ENCODE data around the gene PPP2R5C.

The PPP2R5C gene

GRCh38 chr14:101815994-101816393 is 54.5 kb downstream of the PPP2R5C start:
- Mint-ChIP-seq H3K4me1 (peaks cover 48% of the 10 kb centered on the region), H3K36me3 (peaks cover 25% of the 10 kb centered on the region), H3K4me3 (no peak overlapping the region), H3K27ac (peak overlapping the region; percentile 29), H3K27me3 (no peaks in the 10 kb centered on the region), H3K9me3 (no peaks in the 10 kb centered on the region)
- ATAC-seq (ENCODE audit: low read depth) (no peak), DNase-seq (ENCODE audit: low spot score in 2 of 2) (no peak)

GRCh38 chr14:101817501-101818001 is 56.0 kb downstream of the PPP2R5C start:
- DNase-seq (ENCODE audit: low spot score in 2 of 2), result no peak
- Mint-ChIP-seq H3K27me3 (no peaks in the 10 kb centered on the region), H3K4me1 (peaks cover 45% of the 10 kb centered on the region), H3K27ac (peak overlapping the region; percentile 97), H3K9me3 (no peaks in the 10 kb centered on the region), H3K36me3 (peaks cover 20% of the 10 kb centered on the region), H3K4me3 (no peak overlapping the region)
- ATAC-seq (ENCODE audit: low read depth), result no peak

- peak in 1 of 2 donors; percentile 25 for DNase-seq (ENCODE audit: low spot score in 2 of 2)
- Mint-ChIP-seq H3K4me1 (peaks cover 48% of the 10 kb centered on the region), H3K4me3 (peak overlapping the region; percentile 72), H3K27ac (peak overlapping the region; percentile 97), H3K27me3 (no peaks in the 10 kb centered on the region), H3K36me3 (peaks cover 15% of the 10 kb centered on the region), H3K9me3 (no peaks in the 10 kb centered on the region)
- ATAC-seq (ENCODE audit: low read depth), result peak; percentile 18
Observed at GRCh38 chr14:101819251-101819990, 57.9 kb downstream of the PPP2R5C start.

GRCh38 chr14:101820283-101820798 is 58.8 kb downstream of the PPP2R5C start:
- Mint-ChIP-seq H3K4me3 (peak overlapping the region; percentile 72), H3K4me1 (peaks cover 48% of the 10 kb centered on the region), H3K27ac (peak overlapping the region; percentile 97), H3K36me3 (peaks cover 12% of the 10 kb centered on the region), H3K9me3 (no peaks in the 10 kb centered on the region), H3K27me3 (no peaks in the 10 kb centered on the region)
- DNase-seq (ENCODE audit: low spot score in 2 of 2) (peak in 1 of 2 donors; percentile 21), ATAC-seq (ENCODE audit: low read depth) (peak; percentile 2)

GRCh38 chr14:101821528-101821927 is 60.0 kb downstream of the PPP2R5C start:
- no peak for DNase-seq (ENCODE audit: low spot score in 2 of 2)
- H3K36me3 Mint-ChIP-seq, result peaks cover 14% of the 10 kb centered on the region
- no peaks in the 10 kb centered on the region for H3K9me3 Mint-ChIP-seq
- H3K27ac Mint-ChIP-seq, result peak overlapping the region; percentile 100
- H3K4me1 Mint-ChIP-seq, result peaks cover 53% of the 10 kb centered on the region
- H3K27me3 Mint-ChIP-seq, result no peaks in the 10 kb centered on the region
- no peak for ATAC-seq (ENCODE audit: low read depth)
- no peak overlapping the region for H3K4me3 Mint-ChIP-seq

GRCh38 chr14:101823066-101823465 is 61.6 kb downstream of the PPP2R5C start:
- ATAC-seq (ENCODE audit: low read depth) (peak; percentile 13), DNase-seq (ENCODE audit: low spot score in 2 of 2) (peak in 1 of 2 donors; percentile 20)
- Mint-ChIP-seq H3K9me3 (no peaks in the 10 kb centered on the region), H3K4me3 (peak overlapping the region; percentile 84), H3K36me3 (peaks cover 12% of the 10 kb centered on the region), H3K4me1 (peaks cover 54% of the 10 kb centered on the region), H3K27me3 (no peaks in the 10 kb centered on the region), H3K27ac (peak overlapping the region; percentile 100)

- H3K9me3 Mint-ChIP-seq, result no peaks in the 10 kb centered on the region
- ATAC-seq (ENCODE audit: low read depth) (peak; percentile 40), DNase-seq (ENCODE audit: low spot score in 2 of 2) (peak; percentile 45 to 49)
- peaks cover 12% of the 10 kb centered on the region for H3K36me3 Mint-ChIP-seq
- no peaks in the 10 kb centered on the region for H3K27me3 Mint-ChIP-seq
- peak overlapping the region; percentile 100 for H3K27ac Mint-ChIP-seq
- peaks cover 55% of the 10 kb centered on the region for H3K4me1 Mint-ChIP-seq
- peak overlapping the region; percentile 84 for H3K4me3 Mint-ChIP-seq
Observed at GRCh38 chr14:101823511-101824120, 62.1 kb downstream of the PPP2R5C start.

- Mint-ChIP-seq H3K4me3 (peak overlapping the region; percentile 84), H3K27me3 (no peaks in the 10 kb centered on the region), H3K27ac (peak overlapping the region; percentile 100), H3K9me3 (no peaks in the 10 kb centered on the region), H3K36me3 (peaks cover 12% of the 10 kb centered on the region), H3K4me1 (peaks cover 53% of the 10 kb centered on the region)
- ATAC-seq (ENCODE audit: low read depth) (peak; percentile 60), DNase-seq (ENCODE audit: low spot score in 2 of 2) (peak in 1 of 2 donors; percentile 61)
Observed at GRCh38 chr14:101824339-101824727, 62.8 kb downstream of the PPP2R5C start.

- DNase-seq (ENCODE audit: low spot score in 2 of 2) (no peak), ATAC-seq (ENCODE audit: low read depth) (no peak)
- Mint-ChIP-seq H3K4me1 (peaks cover 47% of the 10 kb centered on the region), H3K27ac (peak overlapping the region; percentile 100), H3K4me3 (peak overlapping the region; percentile 70), H3K9me3 (no peaks in the 10 kb centered on the region), H3K36me3 (peaks cover 12% of the 10 kb centered on the region), H3K27me3 (no peaks in the 10 kb centered on the region)
Observed at GRCh38 chr14:101825797-101826196, 64.3 kb downstream of the PPP2R5C start.

GRCh38 chr14:101826351-101826750 is 64.8 kb downstream of the PPP2R5C start:
- peaks cover 47% of the 10 kb centered on the region for H3K4me1 Mint-ChIP-seq
- H3K9me3 Mint-ChIP-seq, result no peaks in the 10 kb centered on the region
- H3K27me3 Mint-ChIP-seq, result no peaks in the 10 kb centered on the region
- ATAC-seq (ENCODE audit: low read depth) (no peak), DNase-seq (ENCODE audit: low spot score in 2 of 2) (no peak)
- H3K36me3 Mint-ChIP-seq, result peaks cover 12% of the 10 kb centered on the region
- peak overlapping the region; percentile 70 for H3K4me3 Mint-ChIP-seq
- peak overlapping the region; percentile 100 for H3K27ac Mint-ChIP-seq

GRCh38 chr14:101827286-101827685 is 65.8 kb downstream of the PPP2R5C start:
- ATAC-seq (ENCODE audit: low read depth), result no peak
- no peak for DNase-seq (ENCODE audit: low spot score in 2 of 2)
- peaks cover 14% of the 10 kb centered on the region for H3K36me3 Mint-ChIP-seq
- H3K27me3 Mint-ChIP-seq, result no peaks in the 10 kb centered on the region
- peaks cover 44% of the 10 kb centered on the region for H3K4me1 Mint-ChIP-seq
- no peak overlapping the region for H3K4me3 Mint-ChIP-seq
- no peaks in the 10 kb centered on the region for H3K9me3 Mint-ChIP-seq
- peak overlapping the region; percentile 100 for H3K27ac Mint-ChIP-seq

GRCh38 chr14:101828046-101828445 is 66.5 kb downstream of the PPP2R5C start:
- no peak for ATAC-seq (ENCODE audit: low read depth)
- Mint-ChIP-seq H3K27ac (peak overlapping the region; percentile 100), H3K4me1 (peaks cover 47% of the 10 kb centered on the region), H3K27me3 (no peaks in the 10 kb centered on the region), H3K9me3 (no peaks in the 10 kb centered on the region), H3K36me3 (peaks cover 17% of the 10 kb centered on the region), H3K4me3 (no peak overlapping the region)
- no peak for DNase-seq (ENCODE audit: low spot score in 2 of 2)

- DNase-seq (ENCODE audit: low spot score in 2 of 2) (no peak), ATAC-seq (ENCODE audit: low read depth) (no peak)
- Mint-ChIP-seq H3K27ac (peak overlapping the region; percentile 81), H3K4me3 (no peak overlapping the region), H3K36me3 (peaks cover 17% of the 10 kb centered on the region), H3K4me1 (peaks cover 31% of the 10 kb centered on the region), H3K9me3 (no peaks in the 10 kb centered on the region), H3K27me3 (no peaks in the 10 kb centered on the region)
Observed at GRCh38 chr14:101830271-101830670, 68.8 kb downstream of the PPP2R5C start.

- H3K4me3 Mint-ChIP-seq, result no peak overlapping the region
- peaks cover 12% of the 10 kb centered on the region for H3K36me3 Mint-ChIP-seq
- DNase-seq (ENCODE audit: low spot score in 2 of 2) (no peak), ATAC-seq (ENCODE audit: low read depth) (no peak)
- H3K9me3 Mint-ChIP-seq, result no peaks in the 10 kb centered on the region
- peak overlapping the region; percentile 38 for H3K27ac Mint-ChIP-seq
- no peaks in the 10 kb centered on the region for H3K27me3 Mint-ChIP-seq
- peaks cover 25% of the 10 kb centered on the region for H3K4me1 Mint-ChIP-seq
Observed at GRCh38 chr14:101833045-101833444, 71.5 kb downstream of the PPP2R5C start.
